HG03378 (cell line): ENCODE results near the gene ZNF614.
"Not testable (repeated sequence)": the region's sequence is repeated elsewhere in the genome, so short reads cannot be mapped to it uniquely, and the experiment has no call there.

Source experiments
- ATAC-seq: cut with Tn5 transposase; IDR thresholded peaks from one replicate; pipeline ENCODE4 v1.9.1; 2021; ENCODE audit warnings: mild to moderate bottlenecking, moderate library complexity; ENCODE audit not compliant: unreplicated experiment

The ZNF614 gene

DNA sequence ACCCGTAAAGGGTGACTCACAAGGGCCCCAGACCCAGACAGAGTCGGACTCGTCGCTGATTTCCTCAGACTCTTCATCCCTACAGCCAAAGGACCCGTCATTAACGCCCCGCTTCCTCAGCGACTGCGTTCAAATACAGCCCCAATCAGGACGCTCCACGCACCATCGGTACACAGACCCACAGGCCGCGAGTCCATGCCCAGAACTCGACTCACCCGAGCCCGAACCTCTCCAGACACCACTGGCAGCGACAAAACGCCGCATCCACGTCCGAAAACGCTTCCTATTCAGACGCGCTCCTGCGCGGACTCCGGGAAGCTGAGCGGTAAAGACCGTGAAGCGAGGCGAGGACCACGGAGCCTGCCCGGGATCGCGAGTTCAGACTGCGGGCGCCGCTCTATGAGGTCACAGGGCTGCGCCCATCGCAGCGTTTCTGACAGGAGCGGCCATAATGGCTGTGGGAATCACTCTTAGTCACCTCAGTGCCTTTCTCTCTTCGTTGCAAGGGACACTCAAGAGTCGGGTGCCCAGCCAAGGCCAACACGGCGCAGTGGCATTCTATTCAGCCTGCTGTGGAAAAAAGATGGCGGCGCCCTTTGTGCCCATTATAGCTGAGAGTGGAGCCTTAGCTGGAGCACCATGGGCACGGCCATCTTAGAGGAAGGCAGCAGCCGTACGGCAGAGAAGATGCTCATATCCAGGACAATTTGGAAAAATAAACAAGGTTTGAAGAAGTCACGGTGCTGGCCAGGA lies at the start of gene ZNF614:
ZNF614 (minus strand) TSS at position 353 of the 753 bp plus-strand sequence. CDS start 2,634 bp downstream, outside the sequence.
- peak; percentile 77 for ATAC-seq

DNA sequence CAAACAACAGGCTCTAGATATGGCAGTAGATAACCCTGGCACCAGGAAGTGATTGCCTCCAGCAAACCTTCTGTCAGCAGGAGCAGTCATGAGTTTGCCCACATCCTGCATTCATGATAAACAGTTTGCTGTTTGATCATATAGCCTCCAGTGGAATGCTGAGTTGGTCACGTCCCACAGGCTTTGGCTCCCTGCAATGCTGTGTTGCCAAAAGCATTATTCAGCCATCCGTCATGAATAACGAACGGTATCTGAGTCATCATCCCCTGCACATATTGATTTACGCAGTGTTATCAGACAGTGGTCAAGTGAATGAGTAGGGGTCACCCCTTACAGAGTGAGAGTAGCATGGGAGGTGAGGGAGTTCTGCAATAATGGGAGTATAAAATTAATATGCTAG lies 42.3 kb upstream of the ZNF614 start:
- ATAC-seq, result no peak

DNA sequence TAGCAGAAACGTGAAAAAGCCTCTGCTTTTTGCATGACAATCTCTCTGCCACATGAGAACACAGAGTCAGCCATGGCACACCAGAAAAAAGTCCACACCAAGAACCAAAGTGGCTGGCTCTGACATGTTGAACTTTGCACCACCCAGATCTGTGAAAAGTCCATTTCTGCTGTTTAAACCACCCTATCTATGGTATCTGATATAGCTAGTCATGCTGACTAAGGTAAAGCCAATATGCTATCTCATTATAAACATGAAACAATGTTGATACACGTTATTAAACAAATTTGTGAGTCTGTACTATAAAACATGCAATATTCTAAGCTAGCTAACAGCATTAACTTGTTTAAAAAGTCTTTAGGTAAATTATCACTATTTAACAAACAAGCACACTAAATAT lies 41.5 kb upstream of the ZNF614 start:
- ATAC-seq, result no peak

DNA sequence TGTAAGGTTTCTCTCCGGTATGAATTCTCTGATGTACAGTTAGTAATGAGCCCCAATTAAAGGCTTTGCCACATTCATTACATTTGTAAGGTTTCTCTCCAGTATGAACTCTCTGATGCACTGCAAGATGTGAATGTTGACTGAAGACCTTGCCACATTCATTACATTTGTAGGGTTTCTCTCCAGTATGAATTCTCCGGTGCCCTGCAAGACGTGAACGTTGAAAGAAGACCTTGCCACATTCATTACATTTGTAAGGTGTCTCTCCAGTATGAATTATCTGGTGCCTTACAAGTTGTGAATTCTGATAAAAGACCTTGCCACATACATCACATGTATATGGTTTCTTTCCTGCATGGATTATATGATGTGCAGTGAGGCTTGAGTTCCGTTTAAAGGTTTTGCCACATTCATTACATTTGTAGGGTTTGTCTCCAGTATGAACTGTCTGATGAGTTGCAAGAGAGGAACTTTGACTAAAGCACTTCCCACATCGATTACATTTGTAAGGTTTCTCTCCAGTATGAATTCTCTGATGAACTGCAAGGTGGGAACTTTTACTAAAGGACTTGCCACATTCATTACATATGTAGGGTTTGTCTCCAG lies 38.2 kb upstream of the ZNF614 start:
- ATAC-seq, result no peak

DNA sequence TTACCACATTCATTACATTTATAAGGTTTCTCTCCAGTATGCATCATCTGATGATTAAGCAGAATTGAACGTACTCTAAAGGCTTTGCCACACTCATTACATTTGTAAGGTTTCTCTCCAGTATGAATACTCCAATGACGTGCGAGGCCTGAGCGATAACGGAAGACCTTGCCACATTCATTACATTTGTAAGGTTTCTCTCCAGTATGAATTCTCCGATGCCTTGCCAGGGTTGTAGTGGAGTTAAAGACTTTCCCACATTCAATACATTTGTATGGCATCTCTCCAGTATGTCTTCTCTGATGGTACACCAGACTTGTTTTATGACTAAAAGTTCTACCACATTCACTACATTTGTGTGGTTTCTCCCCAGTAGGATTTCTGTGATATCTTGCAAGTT lies 37.2 kb upstream of the ZNF614 start:
- no peak for ATAC-seq

DNA sequence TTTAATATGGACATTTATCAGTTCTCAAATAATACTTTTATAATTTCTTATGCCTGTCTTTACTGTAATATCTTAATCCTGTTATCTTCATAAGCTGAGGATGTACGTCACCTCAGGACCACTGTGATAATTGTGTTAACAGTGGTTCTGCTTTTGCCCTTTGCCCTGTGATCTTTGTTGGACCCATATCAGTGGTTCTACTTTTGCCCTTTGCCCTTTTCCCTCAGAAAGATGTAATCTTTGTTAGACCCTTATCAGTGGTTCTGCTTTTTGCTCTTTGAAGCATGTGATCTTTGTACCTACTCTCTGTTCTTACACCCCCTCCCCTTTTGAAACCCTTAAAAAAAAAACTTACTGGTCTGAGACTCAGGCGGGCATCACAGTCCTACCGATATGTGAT lies 28.3 kb upstream of the ZNF614 start:
- ATAC-seq, result not testable (repeated sequence)

DNA sequence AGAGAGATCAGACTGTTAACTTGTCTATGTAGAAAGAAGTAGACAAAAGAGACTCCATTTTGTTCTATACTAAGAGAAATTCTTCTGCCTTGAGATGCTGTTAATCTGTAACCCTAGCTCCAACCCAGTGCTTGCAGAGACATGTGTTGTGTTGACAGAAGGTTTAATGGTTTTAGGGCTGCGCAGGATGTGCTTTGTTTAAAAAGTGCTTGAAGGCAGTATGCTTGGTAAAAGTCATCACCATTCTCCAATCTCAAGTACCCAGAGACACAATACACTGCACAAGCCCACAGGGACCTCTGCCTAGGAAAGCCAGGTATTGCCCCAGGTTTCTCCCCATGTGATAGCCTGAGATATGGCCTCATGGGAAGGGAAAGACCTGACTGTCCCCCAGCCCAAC lies 23.6 kb upstream of the ZNF614 start:
- not testable (repeated sequence) for ATAC-seq

DNA sequence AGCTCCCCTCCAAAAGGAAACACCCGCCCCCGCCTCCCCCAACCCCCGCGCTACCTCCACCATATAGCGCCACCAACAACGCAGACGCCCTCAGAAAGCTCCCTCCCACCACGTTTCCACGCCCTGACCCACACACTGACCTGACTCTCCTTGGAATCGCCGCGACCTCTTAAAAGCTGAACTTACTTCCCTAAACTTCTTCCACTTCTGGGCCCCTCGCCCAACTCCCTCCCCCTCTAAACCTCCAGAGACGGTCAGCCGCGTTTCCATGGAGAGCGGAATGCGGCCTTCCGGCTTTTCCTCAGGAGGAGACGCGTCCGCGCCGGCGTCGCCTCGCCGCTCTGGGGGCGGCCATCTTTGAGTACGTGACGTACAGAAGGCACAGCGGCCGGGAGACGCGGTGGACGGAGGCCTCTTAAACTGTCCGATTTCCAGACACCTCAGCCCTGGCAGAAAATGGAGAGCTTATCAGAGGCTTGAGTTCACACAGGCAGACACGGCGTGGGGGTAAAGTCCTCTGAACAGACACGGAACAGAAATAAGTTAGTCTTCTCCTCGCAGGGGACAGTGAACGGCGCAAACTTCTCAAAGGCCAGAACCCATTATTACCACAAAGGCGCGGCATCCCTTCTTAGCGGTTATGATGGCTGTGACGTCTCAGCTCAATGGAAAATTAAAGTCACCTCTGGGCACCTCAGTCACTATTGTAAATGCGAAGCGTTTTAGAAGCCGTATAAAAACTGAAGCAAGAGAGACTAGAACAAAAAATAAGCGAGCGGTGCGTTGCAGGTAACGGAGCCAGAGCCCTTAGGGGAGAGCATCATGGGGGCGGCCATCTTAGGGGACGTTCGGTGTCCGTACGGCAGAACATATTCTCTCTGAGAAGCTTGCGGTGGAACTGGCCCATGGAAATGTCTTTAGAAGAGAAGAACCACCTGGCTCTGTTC lies 20.6 kb upstream of the ZNF614 start, which contains the start of gene ZNF432:
ZNF432 (minus strand) TSS at position 284 of the 947 bp plus-strand sequence. CDS start 1,970 bp downstream, outside the sequence.
- ATAC-seq, result peak; percentile 56

DNA sequence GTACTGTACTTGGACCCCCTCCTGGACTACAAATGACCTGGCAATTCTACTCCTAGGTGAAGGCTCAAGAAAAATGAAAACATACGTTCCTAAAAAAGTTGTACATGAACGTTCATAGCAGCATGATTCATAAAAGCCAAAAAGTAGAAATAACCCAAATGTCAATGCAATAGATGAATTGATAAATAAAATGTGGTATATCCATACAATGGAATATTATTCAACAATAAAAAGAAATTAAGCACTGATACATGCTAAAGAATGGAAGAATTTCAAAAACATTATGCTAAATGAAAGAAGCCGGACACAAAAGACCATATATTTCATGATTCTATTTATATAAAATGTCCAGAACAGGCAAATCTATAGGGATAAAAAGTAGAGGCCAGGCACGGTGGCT lies 11.0 kb upstream of the ZNF614 start:
- ATAC-seq, result no peak

DNA sequence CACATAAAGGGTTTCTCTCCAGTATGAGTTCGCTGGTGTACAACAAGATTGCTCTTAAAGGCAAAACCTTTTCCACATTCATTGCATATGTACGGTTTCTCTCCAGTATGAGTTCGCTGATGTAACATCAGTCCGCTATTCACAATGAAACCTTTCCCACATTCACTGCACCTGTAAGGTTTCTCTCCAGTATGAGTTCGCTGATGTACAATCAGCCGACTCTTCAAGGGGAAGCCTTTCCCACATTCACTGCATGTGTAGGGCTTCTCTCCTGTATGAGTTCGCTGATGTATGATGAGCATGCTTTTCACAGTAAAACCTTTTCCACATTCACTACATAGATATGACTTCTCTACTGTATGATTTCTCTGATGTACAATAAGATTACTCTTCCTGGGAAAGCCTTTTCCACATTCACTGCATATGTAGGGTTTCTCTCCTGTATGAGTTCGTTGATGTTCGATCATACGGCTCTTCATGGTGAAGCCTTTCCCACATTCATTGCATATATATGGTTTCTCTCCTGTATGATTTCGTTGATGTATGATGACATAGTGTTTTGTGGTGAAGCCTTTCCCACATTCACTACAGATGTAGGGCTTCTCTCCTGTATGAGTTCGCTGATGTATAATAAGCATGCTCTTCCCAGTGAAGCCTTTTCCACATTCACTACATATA lies 6.0 kb upstream of the ZNF614 start:
- no peak for ATAC-seq

DNA sequence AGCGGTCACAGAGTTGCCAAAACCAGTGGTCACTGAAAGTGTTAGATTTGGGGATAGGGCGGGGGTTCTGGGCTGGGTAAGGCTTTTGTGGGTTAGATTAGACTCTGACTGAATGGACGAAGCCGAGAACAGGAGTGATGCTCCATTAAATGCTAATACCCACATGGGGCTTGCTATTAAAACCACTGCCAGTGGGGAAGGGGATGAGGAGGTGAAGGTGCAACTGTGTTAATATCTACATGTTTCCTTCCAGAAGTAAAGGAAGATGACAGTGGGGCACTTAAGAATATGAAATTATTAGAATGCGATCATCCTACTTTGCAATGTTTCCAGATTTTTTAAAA lies 573 bp upstream of the ZNF614 start:
- peak; percentile 32 for ATAC-seq

DNA sequence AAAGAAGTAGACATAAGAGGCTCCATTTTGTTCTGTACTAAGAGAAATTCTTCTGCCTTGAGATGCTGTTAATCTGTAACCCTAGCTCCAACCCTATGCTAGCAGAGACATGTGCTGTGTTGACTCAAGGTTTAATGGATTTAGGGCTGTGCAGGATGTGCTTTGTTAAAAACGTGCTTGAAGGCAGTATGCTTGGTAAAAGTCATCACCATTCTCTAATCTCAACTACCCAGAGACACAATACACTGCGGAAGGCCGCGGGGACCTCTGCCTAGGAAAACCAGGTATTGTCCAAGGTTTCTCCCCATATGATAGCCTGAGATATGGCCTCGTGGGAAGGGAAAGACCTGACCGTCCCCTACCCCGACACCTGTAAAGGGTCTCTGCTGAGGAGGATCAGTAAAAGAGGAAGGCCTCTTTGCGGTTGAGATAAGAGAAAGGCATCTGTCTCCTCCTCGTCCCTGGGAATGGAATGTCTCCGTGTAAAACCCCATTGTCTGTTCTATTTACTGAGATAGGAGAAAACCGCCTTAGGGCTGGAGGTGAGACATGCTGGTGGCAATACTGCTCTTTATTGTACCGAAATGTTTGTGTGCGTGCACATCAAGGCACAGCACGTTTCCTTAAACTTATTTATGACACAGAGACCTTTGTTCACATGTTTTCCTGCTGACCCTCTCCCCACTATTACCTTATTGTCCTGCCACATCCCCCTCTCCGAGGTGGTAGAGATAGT lies 1.8 kb downstream of the ZNF614 start:
- ATAC-seq, result not testable (repeated sequence)

DNA sequence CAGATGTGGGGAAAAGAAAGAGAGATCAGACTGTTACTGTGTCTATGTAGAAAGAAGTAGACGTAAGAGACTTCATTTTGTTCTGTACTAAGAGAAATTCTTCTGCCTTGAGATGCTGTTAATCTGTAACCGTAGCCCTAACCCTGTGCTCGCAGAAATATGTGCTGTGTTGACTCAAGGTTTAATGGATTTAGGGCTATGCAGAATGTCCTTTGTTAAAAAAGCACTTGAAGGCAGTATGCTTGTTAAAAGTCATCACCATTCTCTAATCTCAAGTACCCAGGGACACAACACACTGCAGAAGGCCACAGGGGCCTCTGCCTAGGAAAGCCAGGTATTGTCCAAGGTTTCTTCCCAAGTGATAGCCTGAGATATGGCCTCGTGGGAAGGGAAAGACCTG lies 3.7 kb downstream of the ZNF614 start:
- not testable (repeated sequence) for ATAC-seq

DNA sequence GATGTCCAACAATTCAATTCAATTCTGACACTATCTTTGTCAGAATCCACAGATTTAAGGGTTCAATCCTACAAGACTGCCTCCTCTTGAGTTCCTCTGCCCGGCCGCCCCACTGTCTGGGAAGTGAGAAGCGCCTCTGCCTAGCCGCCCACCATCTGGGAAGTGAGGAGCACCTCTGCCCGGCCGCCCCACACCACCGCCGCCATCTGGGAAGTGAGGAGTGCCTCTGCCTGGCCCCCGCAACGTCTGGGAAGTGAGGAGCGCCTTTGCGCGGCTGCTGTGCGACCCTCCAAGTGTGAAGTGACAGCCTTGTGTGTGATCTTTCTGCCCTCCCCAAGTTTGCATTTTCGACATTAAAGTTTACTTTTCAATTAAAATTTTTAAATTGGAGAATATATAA lies 6.0 kb downstream of the ZNF614 start:
- ATAC-seq, result no peak

DNA sequence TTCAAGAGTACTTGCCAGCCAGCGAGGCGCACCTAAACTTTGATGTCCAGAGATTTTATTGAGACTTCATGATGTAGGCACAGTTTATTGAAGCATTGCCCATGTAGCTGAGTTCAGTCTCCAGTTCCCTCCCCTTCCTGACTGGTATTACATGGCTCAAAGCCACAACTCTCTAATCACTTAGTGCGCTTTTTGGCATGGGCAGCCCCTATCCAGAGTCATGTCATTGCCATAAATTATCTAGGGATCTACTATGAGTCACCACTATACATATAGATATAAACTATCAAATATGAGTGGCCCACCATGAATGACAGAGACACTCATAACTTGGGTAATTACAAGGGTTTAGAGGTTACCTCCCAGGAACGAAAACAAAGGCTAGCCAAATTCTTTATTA lies 7.7 kb downstream of the ZNF614 start:
- no peak for ATAC-seq

DNA sequence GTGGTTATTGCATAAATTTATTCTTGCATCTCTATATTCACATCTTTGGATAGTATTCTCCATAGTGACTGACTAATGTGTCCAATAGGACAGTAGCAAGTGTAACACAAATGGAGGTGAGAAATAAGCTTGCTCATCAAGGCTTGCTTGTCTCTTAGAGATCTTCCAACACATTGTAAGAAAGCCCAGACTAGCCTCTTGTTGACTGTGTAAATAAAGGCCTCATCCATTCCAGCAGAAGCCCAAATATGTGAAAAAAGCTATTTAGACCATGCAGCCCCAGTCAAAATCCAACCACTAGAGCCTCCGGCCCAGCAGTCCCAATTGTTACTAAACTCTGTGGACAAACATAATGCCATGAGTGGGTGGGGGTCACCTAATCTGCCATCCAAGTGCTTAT lies 17.5 kb downstream of the ZNF614 start:
- no peak for ATAC-seq

DNA sequence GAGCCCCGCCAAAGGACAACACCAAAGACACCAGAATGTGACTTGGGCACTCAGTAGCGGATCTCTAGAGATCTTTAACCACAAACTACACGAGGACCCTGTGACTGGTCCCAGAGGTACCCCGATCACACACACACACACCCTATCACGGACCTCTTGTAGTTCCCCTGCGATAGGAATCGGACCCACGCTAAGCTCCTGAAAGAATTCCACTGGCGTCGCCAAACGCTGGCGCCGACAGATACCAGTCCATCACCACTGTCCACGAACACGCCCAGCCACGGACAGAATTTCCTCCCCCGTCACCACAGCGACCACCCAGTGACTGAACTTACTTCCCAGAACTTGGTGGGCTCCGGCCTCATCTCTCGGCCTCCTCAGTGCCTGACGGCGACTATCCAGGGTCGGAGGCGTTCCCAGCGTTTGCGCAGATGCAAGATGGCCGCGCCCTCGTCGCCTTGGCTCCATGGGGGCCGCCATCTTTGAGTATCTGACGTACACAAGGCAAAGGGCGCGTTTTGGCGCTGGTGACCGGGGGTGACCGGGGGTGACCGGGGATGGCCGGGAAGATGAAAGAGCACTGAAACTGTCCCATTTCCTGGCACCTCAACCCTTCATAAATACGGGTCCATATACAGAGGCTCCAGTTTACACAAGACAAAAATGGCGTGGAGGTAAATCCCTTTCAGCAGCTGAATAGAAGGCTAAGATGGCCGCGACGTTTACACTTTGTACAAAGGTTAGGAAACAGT lies 20.2 kb downstream of the ZNF614 start, which contains the start of gene ZNF615:
ZNF615 (minus strand) TSS at position 406 of the 752 bp plus-strand sequence. CDS start 4,500 bp downstream, outside the sequence.
- peak; percentile 70 for ATAC-seq

DNA sequence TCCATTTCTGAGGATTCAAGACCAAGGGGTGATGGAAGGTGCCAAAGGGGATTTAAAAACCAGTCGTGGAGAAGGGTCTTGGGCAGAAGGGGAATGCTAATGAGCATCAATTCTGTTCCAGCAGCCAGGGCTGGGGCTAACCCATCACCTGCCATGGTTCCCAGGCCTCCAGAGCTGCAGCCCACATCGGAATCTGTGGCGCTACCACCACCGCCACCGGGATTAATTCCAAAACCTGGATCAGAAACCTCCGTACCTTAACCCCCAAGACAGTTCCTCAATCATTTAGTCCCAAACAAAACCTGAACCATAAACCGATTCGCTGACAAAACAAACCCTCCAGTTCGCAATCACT lies 20.8 kb downstream of the ZNF614 start:
- ATAC-seq, result no peak

DNA sequence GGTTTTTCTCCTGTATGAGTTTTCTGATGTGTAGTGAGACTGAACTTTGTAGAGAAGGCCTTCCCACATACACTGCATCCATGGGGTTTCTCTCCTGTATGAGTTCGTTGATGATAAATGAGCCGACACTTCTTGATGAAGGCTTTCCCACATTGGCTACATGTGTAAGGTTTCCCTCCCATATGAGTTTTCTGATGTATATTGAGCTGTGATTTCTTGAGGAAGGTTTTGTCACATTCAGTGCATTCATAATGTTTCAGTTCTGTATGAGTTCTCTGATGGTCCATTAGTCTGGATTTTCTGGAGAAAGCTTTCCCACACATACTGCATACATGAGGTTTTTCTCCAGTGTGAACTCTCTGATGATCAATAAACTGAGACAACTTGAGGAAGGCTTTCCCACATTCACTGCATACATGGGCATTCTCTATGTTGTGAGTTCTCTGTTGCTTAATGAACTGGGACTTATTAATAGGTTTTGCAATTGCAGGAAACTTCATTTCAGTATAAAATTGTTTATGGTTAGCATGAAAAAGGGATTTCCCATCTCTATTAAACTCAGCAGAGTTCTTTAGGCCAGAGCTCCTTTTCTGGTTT lies 34.0 kb downstream of the ZNF614 start:
- no peak for ATAC-seq
